Neutrophil (primary cell): ENCODE data around the gene LRCOL1.

Experiments
- H3K27ac ChIP-seq: fragments of 200-600 bp; sonication (generic); 2 replicates; pipeline ENCODE4 v1.5.1; 2016; ENCODE audit warnings: mild to moderate bottlenecking, moderate library complexity
- H3K27me3 ChIP-seq: fragments of 200-600 bp; sonication (generic); 2 replicates; pipeline ENCODE4 v1.6.0; 2016; ENCODE audit warnings: mild to moderate bottlenecking
- H3K36me3 ChIP-seq: fragments of 200-600 bp; sonication (generic); 2 replicates; pipeline ENCODE4 v1.5.1; 2017
- H3K4me1 ChIP-seq, 2 experiments: fragments of 200-600 bp in 1 of 2; sonication (generic) in 1 of 2; 1 replicate in 1 of 2; 2 replicates in 1 of 2; pipeline versions ENCODE4 v1.5.1 to v1.6.1; 2013 to 2016; ENCODE audit warnings: low read depth in 1 of 2, low read length in 1 of 2, mild to moderate bottlenecking in 1 of 2, moderate library complexity in 1 of 2; ENCODE audit not compliant: control insufficient read depth in 1 of 2, insufficient read depth in 1 of 2
- H3K4me3 ChIP-seq, 2 experiments: fragments of 200-600 bp in 1 of 2; sonication (generic) in 1 of 2; 1 replicate in 1 of 2; 2 replicates in 1 of 2; pipeline ENCODE4 v1.5.1; 2013 to 2016; ENCODE audit warnings: low read depth in 1 of 2, low read length in 1 of 2, mild to moderate bottlenecking in 1 of 2, moderate library complexity in 1 of 2
- H3K9me3 ChIP-seq: fragments of 200-600 bp; sonication (generic); 2 replicates; pipeline ENCODE4 v1.5.1; 2016
- TF ChIP-seq, protein P1 (sequence below): fragments of 200-600 bp; sonication (generic); IDR thresholded peaks from 2 replicates; pipeline ENCODE4 v1.5.1; 2016; ENCODE audit warnings: antibody characterized with exemption

LRCOL1 gene

DNA sequence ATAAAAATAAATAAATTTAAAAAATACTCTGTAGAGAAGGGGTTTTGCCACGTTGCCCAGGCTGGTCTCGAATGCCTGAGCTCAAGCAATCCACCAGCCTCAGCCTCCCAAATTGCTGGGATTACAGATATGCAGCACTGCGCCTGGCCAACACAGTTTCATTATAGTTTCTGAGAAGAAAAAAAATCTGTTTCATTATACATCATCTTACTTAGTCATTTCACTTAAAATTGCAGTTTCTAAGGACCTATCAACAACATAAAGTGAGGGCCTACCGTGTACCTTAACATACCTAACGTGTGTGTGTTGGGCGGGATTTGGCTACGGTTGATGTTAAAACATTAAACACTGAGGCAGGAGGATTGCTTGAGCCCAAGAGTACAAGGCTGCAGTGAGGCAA, 36.5 kb upstream of the LRCOL1 start:
- no peak overlapping the region for H3K27ac ChIP-seq
- H3K4me3 ChIP-seq = no peak overlapping the region
- no peaks in the 10 kb centered on the region for H3K9me3 ChIP-seq
- H3K27me3 ChIP-seq = no peaks in the 10 kb centered on the region
- TF ChIP-seq, protein P1, sequence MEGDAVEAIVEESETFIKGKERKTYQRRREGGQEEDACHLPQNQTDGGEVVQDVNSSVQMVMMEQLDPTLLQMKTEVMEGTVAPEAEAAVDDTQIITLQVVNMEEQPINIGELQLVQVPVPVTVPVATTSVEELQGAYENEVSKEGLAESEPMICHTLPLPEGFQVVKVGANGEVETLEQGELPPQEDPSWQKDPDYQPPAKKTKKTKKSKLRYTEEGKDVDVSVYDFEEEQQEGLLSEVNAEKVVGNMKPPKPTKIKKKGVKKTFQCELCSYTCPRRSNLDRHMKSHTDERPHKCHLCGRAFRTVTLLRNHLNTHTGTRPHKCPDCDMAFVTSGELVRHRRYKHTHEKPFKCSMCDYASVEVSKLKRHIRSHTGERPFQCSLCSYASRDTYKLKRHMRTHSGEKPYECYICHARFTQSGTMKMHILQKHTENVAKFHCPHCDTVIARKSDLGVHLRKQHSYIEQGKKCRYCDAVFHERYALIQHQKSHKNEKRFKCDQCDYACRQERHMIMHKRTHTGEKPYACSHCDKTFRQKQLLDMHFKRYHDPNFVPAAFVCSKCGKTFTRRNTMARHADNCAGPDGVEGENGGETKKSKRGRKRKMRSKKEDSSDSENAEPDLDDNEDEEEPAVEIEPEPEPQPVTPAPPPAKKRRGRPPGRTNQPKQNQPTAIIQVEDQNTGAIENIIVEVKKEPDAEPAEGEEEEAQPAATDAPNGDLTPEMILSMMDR = no peak
- no peaks in the 10 kb centered on the region for H3K4me1 ChIP-seq
- H3K36me3 ChIP-seq = peaks cover 90% of the 10 kb centered on the region

DNA sequence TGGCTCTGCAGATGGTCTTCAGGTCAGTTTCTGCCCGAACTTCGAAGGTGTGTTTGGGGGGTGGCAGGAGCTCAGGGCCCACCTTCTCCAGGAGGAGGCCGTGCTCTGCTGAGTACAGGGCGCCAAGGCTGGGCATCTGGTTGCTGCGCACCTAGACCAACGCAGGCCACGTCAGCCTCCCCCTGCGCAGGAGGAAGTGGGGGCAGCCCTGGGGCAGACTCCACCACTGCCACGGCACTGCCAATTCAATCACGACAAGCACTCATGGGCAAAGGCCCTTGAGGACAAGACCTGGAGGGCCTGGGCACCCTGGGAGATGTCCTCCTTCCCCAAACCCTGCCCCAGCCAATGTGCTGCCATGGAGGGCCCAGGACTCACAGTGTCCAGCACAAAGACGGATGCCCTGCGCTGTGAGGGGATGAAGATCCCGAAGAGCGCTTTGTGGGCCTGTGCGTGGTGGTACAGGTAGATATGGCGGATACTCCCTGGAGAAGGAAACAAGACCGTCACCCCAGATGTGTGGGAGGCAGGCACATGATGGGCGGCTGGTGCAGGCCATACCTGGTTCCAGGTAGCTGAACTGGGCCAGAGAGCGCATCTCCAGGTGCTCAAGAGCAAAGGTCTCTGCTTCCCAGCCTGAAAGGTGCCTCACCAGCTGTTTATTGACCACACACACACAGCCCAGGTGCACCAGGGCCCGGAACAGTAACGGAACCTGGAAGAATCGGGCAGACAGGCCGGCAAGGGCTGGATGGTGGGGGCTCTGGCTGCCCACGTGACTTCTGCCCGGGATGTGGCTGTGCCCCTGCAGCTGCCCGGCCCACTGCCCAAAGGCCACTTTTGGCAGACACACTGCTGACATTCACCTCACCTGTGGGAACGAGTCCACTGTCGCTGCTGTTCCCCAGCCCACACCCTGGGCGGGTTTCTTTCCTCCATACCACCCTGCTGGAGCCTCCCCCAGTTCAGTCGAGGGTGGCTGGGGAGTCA, 32.8 kb upstream of the LRCOL1 start:
- no peaks in the 10 kb centered on the region for H3K4me1 ChIP-seq
- H3K4me3 ChIP-seq = no peak overlapping the region
- no peak overlapping the region for H3K27ac ChIP-seq
- H3K36me3 ChIP-seq = peaks cover 91% of the 10 kb centered on the region
- TF ChIP-seq, protein P1 = no peak
- H3K27me3 ChIP-seq = no peaks in the 10 kb centered on the region
- H3K9me3 ChIP-seq = no peaks in the 10 kb centered on the region

DNA sequence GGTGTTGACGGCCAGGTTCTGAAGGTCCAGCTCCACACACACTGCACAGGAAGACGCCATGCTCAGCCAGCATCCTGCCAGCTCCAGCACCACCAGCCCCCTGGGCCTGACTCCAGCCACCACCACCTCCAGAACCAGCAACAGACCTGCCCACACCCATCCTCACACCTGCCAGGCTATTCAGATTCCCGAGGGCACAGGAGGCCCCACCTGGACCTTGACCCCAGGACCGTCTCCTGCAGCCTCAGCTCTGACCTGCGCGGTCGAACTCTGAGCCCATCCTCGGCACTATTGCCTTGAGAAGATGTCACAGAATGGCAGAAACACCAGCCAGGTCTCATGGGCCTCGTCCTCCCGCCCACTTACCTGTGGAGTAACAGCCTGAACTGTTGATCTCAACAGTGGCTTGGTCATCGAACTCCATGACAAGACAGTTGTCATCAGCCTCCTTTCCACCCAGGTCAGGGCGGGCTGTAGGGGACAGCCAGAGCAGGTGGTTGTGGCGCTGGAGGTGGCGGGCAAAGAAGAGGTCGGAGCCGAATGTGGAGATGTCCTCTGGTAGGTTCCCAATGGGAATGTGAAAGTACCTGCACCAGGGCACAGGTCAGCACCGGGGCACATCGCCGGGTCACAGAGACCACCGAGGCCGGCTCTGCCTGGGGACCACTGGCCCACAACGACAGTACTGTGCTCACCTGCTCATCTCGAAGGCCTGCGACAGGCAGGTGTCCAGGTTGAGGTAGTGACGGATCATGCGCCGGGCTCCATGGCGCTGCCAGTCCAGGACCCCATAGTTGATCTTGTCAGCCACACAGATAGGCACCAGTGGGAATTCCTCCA, 31.6 kb upstream of the LRCOL1 start:
- TF ChIP-seq, protein P1 = no peak
- Histone ChIP-seq H3K36me3 (peaks cover 91% of the 10 kb centered on the region), H3K27ac (no peak overlapping the region), H3K4me3 (no peak overlapping the region), H3K27me3 (no peaks in the 10 kb centered on the region), H3K4me1 (no peaks in the 10 kb centered on the region), H3K9me3 (no peaks in the 10 kb centered on the region)

DNA sequence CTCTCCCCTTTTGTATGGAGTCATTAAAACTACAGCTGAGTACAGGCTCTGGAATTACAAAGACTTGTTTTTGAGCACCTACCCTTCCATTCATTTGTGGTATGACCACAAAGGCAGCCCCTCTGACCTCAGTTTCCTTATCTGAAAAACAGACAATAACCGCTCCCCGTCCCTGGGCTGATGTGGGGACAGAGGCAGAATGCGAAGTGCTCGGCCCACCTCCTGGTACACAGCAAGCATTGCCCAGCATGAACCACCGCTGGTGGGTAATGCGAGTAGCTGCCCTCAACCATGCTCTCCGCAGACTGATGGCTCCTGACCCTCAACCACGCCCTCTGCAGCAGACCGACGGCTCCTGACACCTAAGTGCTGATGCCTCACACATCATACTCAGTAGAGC, 30.6 kb upstream of the LRCOL1 start:
- H3K4me3 ChIP-seq = no peak overlapping the region
- TF ChIP-seq, protein P1 = no peak
- H3K9me3 ChIP-seq = no peaks in the 10 kb centered on the region
- no peaks in the 10 kb centered on the region for H3K4me1 ChIP-seq
- peaks cover 89% of the 10 kb centered on the region for H3K36me3 ChIP-seq
- H3K27ac ChIP-seq = no peak overlapping the region
- no peaks in the 10 kb centered on the region for H3K27me3 ChIP-seq

DNA sequence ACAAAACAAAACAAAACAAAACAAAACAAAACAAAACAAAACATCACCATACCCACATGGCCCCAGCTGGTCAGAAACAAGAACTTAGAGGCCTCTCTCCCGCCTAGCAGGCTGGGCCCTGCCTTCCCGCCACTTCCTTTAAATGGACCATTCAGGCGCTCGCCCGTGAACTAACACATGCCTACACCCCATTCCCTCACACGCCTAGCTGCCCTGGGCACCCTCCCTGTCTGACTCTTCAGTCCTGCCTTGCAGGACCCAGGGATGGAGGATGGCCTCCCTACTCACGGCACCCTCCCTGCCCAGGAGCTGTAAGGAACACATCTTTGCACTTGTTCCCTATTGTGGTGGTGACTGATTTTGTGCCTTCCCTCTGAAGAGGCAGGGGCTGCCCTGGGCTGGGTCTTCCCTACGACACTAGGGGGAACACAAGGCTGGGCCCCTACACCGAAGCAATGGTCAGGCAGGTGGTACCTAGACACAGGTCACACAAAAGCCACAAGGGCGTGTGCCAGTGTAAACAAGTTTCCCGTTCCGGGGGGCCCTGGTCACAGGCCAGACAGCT, 29.7 kb upstream of the LRCOL1 start:
- H3K27ac ChIP-seq = no peak overlapping the region

More for the DNA sequence above, 29.7 kb upstream of the LRCOL1 start:
- TF ChIP-seq, protein P1 = no peak
- Histone ChIP-seq H3K27me3 (no peaks in the 10 kb centered on the region), H3K36me3 (peaks cover 89% of the 10 kb centered on the region), H3K9me3 (no peaks in the 10 kb centered on the region), H3K4me1 (no peaks in the 10 kb centered on the region), H3K4me3 (no peak overlapping the region)
